Neural cell (in vitro differentiated cells): ENCODE results near the gene GPR18.

Source experiments
- CTCF ChIP-seq: fragments of 450-650 bp; IDR thresholded peaks from 2 replicates; pipeline ENCODE4 v1.5.1; 2014; ENCODE audit warnings: antibody characterized with exemption, mild to moderate bottlenecking, moderate library complexity; ENCODE audit not compliant: poor library complexity, severe bottlenecking
- EP300 ChIP-seq: fragments of 450-650 bp; conservative IDR thresholded peaks from 2 replicates; pipeline ENCODE4 v1.6.1; 2014; ENCODE audit warnings: antibody characterized with exemption, mild to moderate bottlenecking, moderate library complexity; ENCODE audit not compliant: poor library complexity, severe bottlenecking
- EZH2 ChIP-seq: fragments of 200-600, 300-800 bp; shearing (Covaris generic), sonication (generic); IDR thresholded peaks from 2 replicates; pipeline ENCODE4 v1.6.1; 2014; ENCODE audit warnings: antibody characterized with exemption, low read length, borderline replicate concordance, mild to moderate bottlenecking; ENCODE audit not compliant: insufficient read depth, poor library complexity, severe bottlenecking
- MXI1 ChIP-seq: fragments of 450-650 bp; conservative IDR thresholded peaks from 2 replicates; pipeline ENCODE4 v1.6.1; 2014; ENCODE audit warnings: antibody characterized with exemption, mild to moderate bottlenecking; ENCODE audit not compliant: poor library complexity, severe bottlenecking
- POLR2AphosphoS5 ChIP-seq: IDR thresholded peaks from 2 replicates; pipeline ENCODE4 v1.6.1; 2012
- RAD21 ChIP-seq: fragments of 450-650 bp; conservative IDR thresholded peaks from 2 replicates; pipeline ENCODE4 v1.6.1; 2014; ENCODE audit warnings: antibody characterized with exemption, mild to moderate bottlenecking, moderate library complexity
- REST ChIP-seq: IDR thresholded peaks from 2 replicates; pipeline ENCODE4 v1.6.1; 2012; ENCODE audit warnings: borderline replicate concordance
- SMC3 ChIP-seq: fragments of 450-650 bp; conservative IDR thresholded peaks from 2 replicates; pipeline ENCODE4 v1.6.1; 2014; ENCODE audit warnings: antibody characterized with exemption, mild to moderate bottlenecking, moderate library complexity; ENCODE audit not compliant: poor library complexity
- TAF1 ChIP-seq: IDR thresholded peaks from 2 replicates; pipeline ENCODE4 v1.6.1; 2012; ENCODE audit warnings: low read depth

- TF ChIP-seq EZH2 (no peak), POLR2AphosphoS5 (no peak), CTCF (no peak), REST (no peak), RAD21 (no peak), TAF1 (no peak), SMC3 (no peak), MXI1 (no peak), EP300 (no peak)
Measured at GRCh38 chr13:99273128-99273527, 14.9 kb upstream of the GPR18 start.
